ENCODE results near the gene CFAP20DC. TPM values are rescaled to one million over a fixed set of nuclear protein-coding genes. Genes with fewer than 3 reads are reported as not detected.

Gene CFAP20DC
- total RNA-seq, 2 experiments from 2014 or later = 1.0 to 1.8 TPM

DNA sequence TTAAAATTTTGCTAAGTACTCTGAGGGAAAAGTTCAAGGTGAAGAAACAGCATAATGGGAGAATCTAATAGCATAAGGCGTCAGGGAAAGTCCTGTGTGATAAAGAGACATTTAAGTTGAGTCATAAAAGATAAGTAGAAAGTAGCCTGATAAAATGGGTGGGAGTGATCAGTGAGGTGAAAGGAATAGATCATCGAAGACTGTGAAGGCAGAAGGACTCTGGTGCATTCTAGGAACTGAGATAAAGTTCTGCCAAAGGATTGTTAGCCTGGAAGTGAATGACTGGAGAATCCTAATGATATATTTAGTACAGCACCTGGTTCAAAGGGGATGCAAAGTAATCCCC, 149.9 kb downstream of the CFAP20DC start:
- H2AFZ ChIP-seq (ENCODE audit: low read length) = no peak overlapping the region
- no peak overlapping the region for H3K4me3 ChIP-seq (ENCODE audit: low read depth, low read length, poor library complexity, severe bottlenecking)
- no TSS peak for BruUV-seq (replicated peaks)
- CTCF ChIA-PET (ENCODE audit: unreplicated experiment) = no interaction called here
- H3K79me2 ChIP-seq (ENCODE audit: insufficient read depth, low read depth, low read length) = no peaks in the 10 kb centered on the region
- no peak for DNase-seq (ENCODE audit: low spot score)
- no peaks in the 10 kb centered on the region for H3K36me3 ChIP-seq (ENCODE audit: insufficient read depth, low read length)
- no peaks in the 10 kb centered on the region for H3K9me3 ChIP-seq (ENCODE audit: low read length)
- H3K4me2 ChIP-seq (ENCODE audit: low read length) = no peak overlapping the region
- intact Hi-C loops (cut with micrococcal nuclease; ENCODE audit: unreplicated experiment) = no loop called here
- H3K9me2 ChIP-seq (ENCODE audit: insufficient read depth, low read length) = no peaks in the 10 kb centered on the region
- H4K20me1 ChIP-seq (ENCODE audit: insufficient read depth, low read length) = no peaks in the 10 kb centered on the region
- H3K4me1 ChIP-seq (ENCODE audit: insufficient read depth, low read length, poor library complexity, severe bottlenecking) = no peaks in the 10 kb centered on the region
- TF ChIP-seq EZH2phosphoT487 (IDR thresholded peaks at IDR 0.05; ENCODE audit: borderline replicate concordance, low read depth, low read length) = no peak
- TF ChIP-seq, protein P1, sequence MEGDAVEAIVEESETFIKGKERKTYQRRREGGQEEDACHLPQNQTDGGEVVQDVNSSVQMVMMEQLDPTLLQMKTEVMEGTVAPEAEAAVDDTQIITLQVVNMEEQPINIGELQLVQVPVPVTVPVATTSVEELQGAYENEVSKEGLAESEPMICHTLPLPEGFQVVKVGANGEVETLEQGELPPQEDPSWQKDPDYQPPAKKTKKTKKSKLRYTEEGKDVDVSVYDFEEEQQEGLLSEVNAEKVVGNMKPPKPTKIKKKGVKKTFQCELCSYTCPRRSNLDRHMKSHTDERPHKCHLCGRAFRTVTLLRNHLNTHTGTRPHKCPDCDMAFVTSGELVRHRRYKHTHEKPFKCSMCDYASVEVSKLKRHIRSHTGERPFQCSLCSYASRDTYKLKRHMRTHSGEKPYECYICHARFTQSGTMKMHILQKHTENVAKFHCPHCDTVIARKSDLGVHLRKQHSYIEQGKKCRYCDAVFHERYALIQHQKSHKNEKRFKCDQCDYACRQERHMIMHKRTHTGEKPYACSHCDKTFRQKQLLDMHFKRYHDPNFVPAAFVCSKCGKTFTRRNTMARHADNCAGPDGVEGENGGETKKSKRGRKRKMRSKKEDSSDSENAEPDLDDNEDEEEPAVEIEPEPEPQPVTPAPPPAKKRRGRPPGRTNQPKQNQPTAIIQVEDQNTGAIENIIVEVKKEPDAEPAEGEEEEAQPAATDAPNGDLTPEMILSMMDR (conservative IDR thresholded peaks at IDR 0.05; ENCODE audit: low read length) = no peak
- H3K27ac ChIP-seq (ENCODE audit: low read depth, low read length, poor library complexity, severe bottlenecking) = no peak overlapping the region
- POLR2A ChIA-PET = no interaction called here

DNA sequence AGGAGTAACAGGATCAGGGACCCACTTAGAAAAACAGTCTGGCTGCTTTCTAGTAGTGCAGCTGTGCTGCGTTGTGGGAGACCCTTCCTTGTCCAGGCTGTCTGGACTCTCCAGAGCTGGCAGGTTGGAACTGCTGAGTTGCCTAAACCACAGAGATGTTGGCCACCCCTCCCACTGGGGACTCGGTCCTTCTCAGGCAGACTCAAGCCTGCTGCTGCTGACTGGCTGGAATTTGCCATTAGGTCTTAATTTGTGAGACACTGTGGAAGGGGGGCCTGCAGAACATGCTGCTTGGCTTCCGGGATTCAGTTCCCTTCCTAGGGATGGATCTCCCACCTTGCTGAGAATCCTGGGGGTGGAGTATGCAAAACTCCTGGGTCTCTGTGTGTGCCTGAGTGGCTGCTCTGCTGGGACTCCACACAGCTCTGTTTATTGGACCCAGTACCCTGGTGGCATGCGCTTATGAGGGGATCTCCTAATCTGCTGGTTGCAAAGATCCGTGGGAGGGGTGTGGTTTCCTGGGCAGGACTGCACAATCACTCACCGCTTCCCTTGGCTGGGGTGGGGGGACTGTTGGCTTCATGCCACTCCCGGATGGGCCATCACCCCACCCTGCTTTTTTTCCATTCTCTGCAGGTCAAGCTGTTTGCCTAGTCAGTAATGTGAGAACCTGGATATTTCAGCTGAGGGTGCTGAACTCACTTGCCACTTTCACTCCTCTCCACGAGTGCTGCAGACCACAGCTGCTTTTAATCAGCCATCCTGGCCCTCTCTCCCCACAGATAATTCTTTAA, 150.5 kb downstream of the CFAP20DC start:
- TF ChIP-seq, protein P1 (conservative IDR thresholded peaks at IDR 0.05; ENCODE audit: low read length) = no peak
- TF ChIP-seq EZH2phosphoT487 (IDR thresholded peaks at IDR 0.05; ENCODE audit: borderline replicate concordance, low read depth, low read length) = no peak
- Histone ChIP-seq H4K20me1 (ENCODE audit: insufficient read depth, low read length) (no peaks in the 10 kb centered on the region), H3K4me2 (ENCODE audit: low read length) (no peak overlapping the region), H3K79me2 (ENCODE audit: insufficient read depth, low read depth, low read length) (no peaks in the 10 kb centered on the region), H2AFZ (ENCODE audit: low read length) (no peak overlapping the region), H3K9me3 (ENCODE audit: low read length) (no peaks in the 10 kb centered on the region), H3K4me1 (ENCODE audit: insufficient read depth, low read length, poor library complexity, severe bottlenecking) (no peaks in the 10 kb centered on the region), H3K9me2 (ENCODE audit: insufficient read depth, low read length) (no peaks in the 10 kb centered on the region), H3K27ac (ENCODE audit: low read depth, low read length, poor library complexity, severe bottlenecking) (no peak overlapping the region), H3K4me3 (ENCODE audit: low read depth, low read length, poor library complexity, severe bottlenecking) (no peak overlapping the region), H3K36me3 (ENCODE audit: insufficient read depth, low read length) (no peaks in the 10 kb centered on the region)
- no TSS peak for BruUV-seq (replicated peaks)
- POLR2A ChIA-PET = no interaction called here
- no peak for DNase-seq (ENCODE audit: low spot score)
- CTCF ChIA-PET (ENCODE audit: unreplicated experiment) = no interaction called here
- intact Hi-C loops (cut with micrococcal nuclease; ENCODE audit: unreplicated experiment) = no loop called here

DNA sequence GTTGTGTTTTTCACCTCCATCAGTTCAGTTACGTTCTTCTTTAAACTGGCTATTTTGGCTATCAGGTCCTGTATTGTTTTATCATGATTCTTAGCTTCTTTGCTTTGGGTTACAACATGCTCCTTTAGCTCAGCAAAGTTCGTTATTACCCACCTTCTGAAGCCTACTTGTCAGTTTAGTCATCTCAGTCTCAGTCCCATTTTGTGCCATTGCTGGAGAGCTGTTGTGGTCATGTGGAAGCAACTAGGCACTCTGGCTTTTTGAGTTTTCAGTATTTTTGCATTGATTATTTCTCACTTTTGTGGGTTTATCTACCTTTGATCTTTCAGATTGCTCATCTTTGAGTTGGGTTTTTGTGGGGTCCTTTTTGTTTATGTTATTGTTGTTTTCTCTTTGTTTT, 151.3 kb downstream of the CFAP20DC start:
- H2AFZ ChIP-seq (ENCODE audit: low read length) = no peak overlapping the region
- no peak overlapping the region for H3K4me3 ChIP-seq (ENCODE audit: low read depth, low read length, poor library complexity, severe bottlenecking)
- TF ChIP-seq, protein P1 (conservative IDR thresholded peaks at IDR 0.05; ENCODE audit: low read length) = no peak
- TF ChIP-seq EZH2phosphoT487 (IDR thresholded peaks at IDR 0.05; ENCODE audit: borderline replicate concordance, low read depth, low read length) = no peak
- H3K79me2 ChIP-seq (ENCODE audit: insufficient read depth, low read depth, low read length) = no peaks in the 10 kb centered on the region
- no peaks in the 10 kb centered on the region for H3K36me3 ChIP-seq (ENCODE audit: insufficient read depth, low read length)
- CTCF ChIA-PET (ENCODE audit: unreplicated experiment) = no interaction called here
- no peak overlapping the region for H3K4me2 ChIP-seq (ENCODE audit: low read length)
- intact Hi-C loops (cut with micrococcal nuclease; ENCODE audit: unreplicated experiment) = no loop called here
- no peaks in the 10 kb centered on the region for H3K9me2 ChIP-seq (ENCODE audit: insufficient read depth, low read length)
- H3K4me1 ChIP-seq (ENCODE audit: insufficient read depth, low read length, poor library complexity, severe bottlenecking) = no peaks in the 10 kb centered on the region
- no peak for DNase-seq (ENCODE audit: low spot score)
- BruUV-seq (replicated peaks) = no TSS peak
- H4K20me1 ChIP-seq (ENCODE audit: insufficient read depth, low read length) = no peaks in the 10 kb centered on the region
- POLR2A ChIA-PET = no interaction called here
- no peaks in the 10 kb centered on the region for H3K9me3 ChIP-seq (ENCODE audit: low read length)
- H3K27ac ChIP-seq (ENCODE audit: low read depth, low read length, poor library complexity, severe bottlenecking) = no peak overlapping the region
